Adipocyte (in vitro differentiated cells): Measurements from ENCODE around the gene STK33.

Experiments
- DNase-seq: peaks from one replicate; pipeline ENCODE4 v3.0.0-alpha.2; 2015; ENCODE audit warnings: low read depth
- H3K27me3 ChIP-seq: replicated peaks from 2 replicates; pipeline ENCODE4 v1.7.0; 2013; ENCODE audit warnings: mild to moderate bottlenecking, low read length, moderate library complexity; ENCODE audit not compliant: control insufficient read depth, insufficient read depth
- H3K36me3 ChIP-seq: 2 replicates; pipeline ENCODE4 v1.7.0; 2013; ENCODE audit warnings: low read length, mild to moderate bottlenecking, moderate library complexity; ENCODE audit not compliant: control insufficient read depth, insufficient read depth, severe bottlenecking
- H3K4me1 ChIP-seq: 2 replicates; pipeline ENCODE4 v1.7.0; 2013; ENCODE audit warnings: mild to moderate bottlenecking, low read length, moderate library complexity; ENCODE audit not compliant: control insufficient read depth, insufficient read depth
- H3K4me3 ChIP-seq: 2 replicates; pipeline ENCODE4 v1.7.0; 2013; ENCODE audit warnings: mild to moderate bottlenecking, low read length, moderate library complexity
- H3K9ac ChIP-seq: 2 replicates; pipeline ENCODE4 v1.7.0; 2013; ENCODE audit warnings: mild to moderate bottlenecking, low read length, moderate library complexity
- H3K9me3 ChIP-seq: 2 replicates; pipeline ENCODE4 v1.7.0; 2013; ENCODE audit warnings: mild to moderate bottlenecking, low read length, moderate library complexity; ENCODE audit not compliant: control insufficient read depth

Gene STK33

GRCh38 chr11:8573777-8574176, 20.3 kb downstream of the STK33 start:
- Histone ChIP-seq H3K9ac (no peak overlapping the region), H3K9me3 (no peaks in the 10 kb centered on the region), H3K27me3 (no peaks in the 10 kb centered on the region), H3K4me3 (no peak overlapping the region), H3K4me1 (peaks cover 3% of the 10 kb centered on the region), H3K36me3 (no peaks in the 10 kb centered on the region)
- no peak for DNase-seq

GRCh38 chr11:8567602-8568198, 26.3 kb downstream of the STK33 start:
- H3K27me3 ChIP-seq: peaks cover 16% of the 10 kb centered on the region
- peak; percentile 31 for DNase-seq
- H3K4me3 ChIP-seq: no peak overlapping the region
- peaks cover 5% of the 10 kb centered on the region for H3K4me1 ChIP-seq
- H3K36me3 ChIP-seq: no peaks in the 10 kb centered on the region
- no peak overlapping the region for H3K9ac ChIP-seq
- no peaks in the 10 kb centered on the region for H3K9me3 ChIP-seq

- Histone ChIP-seq H3K27me3 (peaks cover 22% of the 10 kb centered on the region), H3K9ac (no peak overlapping the region), H3K4me1 (peaks cover 5% of the 10 kb centered on the region), H3K9me3 (peaks cover 6% of the 10 kb centered on the region), H3K4me3 (no peak overlapping the region), H3K36me3 (no peaks in the 10 kb centered on the region)
- DNase-seq: peak; percentile 87
Observed at GRCh38 chr11:8566613-8567210, 27.3 kb downstream of the STK33 start.

GRCh38 chr11:8564526-8564925, 29.5 kb downstream of the STK33 start:
- Histone ChIP-seq H3K9me3 (peaks cover 17% of the 10 kb centered on the region), H3K4me3 (no peak overlapping the region), H3K9ac (no peak overlapping the region), H3K27me3 (peaks cover 22% of the 10 kb centered on the region), H3K36me3 (no peaks in the 10 kb centered on the region), H3K4me1 (peaks cover 5% of the 10 kb centered on the region)
- no peak for DNase-seq

DNA sequence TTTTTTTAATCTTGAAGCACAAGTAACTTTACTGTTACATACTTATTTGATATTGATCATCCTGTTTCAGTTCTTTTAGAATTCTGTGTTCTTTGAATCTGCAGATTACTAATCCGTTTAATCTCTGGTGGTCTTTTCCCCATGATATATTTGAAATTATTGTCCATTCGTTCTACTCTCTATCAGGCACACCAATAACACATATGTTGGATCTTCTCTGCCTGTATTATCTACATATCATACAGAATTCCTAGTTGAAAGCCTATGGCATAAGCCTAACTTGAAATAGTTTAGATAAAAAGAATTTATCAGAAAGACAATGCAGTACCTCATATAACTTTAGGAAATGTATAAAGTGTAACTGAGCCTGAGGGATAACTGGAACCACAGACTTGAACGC, 32.6 kb downstream of the STK33 start:
- H3K36me3 ChIP-seq: no peaks in the 10 kb centered on the region
- peaks cover 26% of the 10 kb centered on the region for H3K27me3 ChIP-seq
- DNase-seq: no peak
- H3K9me3 ChIP-seq: peaks cover 17% of the 10 kb centered on the region
- no peaks in the 10 kb centered on the region for H3K4me1 ChIP-seq
- H3K4me3 ChIP-seq: no peak overlapping the region
- H3K9ac ChIP-seq: no peak overlapping the region

DNA sequence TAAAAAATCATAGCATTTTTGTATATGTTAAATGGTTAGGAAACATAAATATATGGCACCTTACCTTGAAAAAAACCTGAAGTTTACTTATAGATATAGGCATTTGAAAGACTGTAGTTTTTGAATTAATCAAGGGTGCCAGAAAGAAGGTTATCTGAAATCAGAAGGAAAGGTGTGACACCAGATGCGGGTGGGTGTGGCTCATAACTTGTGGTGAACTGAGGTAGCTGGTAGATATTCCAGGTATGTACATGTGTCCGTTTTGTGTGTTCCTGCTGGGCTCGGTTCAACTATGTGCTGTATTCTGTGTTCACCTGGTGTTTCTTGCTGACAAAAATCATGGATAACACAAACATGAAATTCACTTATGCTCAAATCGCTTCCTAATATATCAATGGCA, 35.6 kb downstream of the STK33 start:
- H3K36me3 ChIP-seq: no peaks in the 10 kb centered on the region
- H3K4me3 ChIP-seq: no peak overlapping the region
- no peak for DNase-seq
- no peak overlapping the region for H3K9ac ChIP-seq
- H3K4me1 ChIP-seq: no peaks in the 10 kb centered on the region
- peaks cover 18% of the 10 kb centered on the region for H3K27me3 ChIP-seq
- peaks cover 17% of the 10 kb centered on the region for H3K9me3 ChIP-seq

DNA sequence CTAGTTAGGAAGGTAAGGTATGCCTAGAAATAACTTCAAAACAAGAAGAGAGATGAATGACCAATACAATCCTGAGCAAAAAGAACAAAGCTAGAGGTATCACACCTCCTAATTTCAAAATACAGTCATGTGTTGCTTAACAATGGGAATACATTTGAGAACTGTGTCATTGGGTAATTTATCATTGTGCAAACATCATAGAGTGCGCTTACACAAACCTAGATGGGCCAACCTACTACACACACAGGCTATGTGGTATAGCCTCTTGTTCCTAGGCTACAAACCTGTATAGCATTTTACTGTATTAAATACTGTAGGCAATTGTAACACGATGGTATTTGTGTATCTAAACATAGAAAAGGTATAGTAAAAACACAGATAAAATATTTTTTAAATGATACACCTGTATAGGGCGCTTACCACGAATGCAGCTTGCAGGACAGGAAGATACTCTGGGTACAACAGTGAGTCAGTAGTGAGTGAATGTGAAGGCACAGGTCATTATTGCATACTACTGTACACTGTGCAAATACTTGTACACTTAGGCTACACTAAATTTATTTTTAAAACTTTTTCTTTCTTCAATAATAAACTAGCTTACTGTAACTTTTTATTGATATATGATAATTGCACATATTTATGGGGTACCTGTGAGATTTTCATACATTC, 48.2 kb downstream of the STK33 start:
- no peak for DNase-seq
- peaks cover 2% of the 10 kb centered on the region for H3K27me3 ChIP-seq

DNA sequence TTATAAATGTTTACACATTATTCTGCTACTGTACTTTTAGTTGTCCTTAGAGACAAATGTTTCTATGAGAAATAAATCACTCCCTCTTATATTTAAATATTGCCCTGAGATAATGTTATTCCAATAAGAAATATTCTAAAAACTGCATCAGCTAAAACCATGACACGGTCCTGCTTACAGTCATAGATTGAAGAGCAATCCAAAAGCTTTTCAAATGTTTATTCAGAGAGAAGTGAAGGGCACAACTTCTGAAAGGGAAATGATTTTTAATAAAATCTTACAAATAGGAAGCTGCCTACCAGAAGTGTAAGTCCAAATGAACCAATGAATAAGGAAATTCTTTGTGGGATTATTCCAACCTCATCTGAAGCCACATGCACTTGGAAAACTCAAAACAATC, 49.2 kb downstream of the STK33 start:
- no peak for DNase-seq
- H3K27me3 ChIP-seq: no peaks in the 10 kb centered on the region
- H3K4me3 ChIP-seq: no peak overlapping the region
- H3K4me1 ChIP-seq: no peaks in the 10 kb centered on the region
- H3K9me3 ChIP-seq: peaks cover 11% of the 10 kb centered on the region
- no peaks in the 10 kb centered on the region for H3K36me3 ChIP-seq
- H3K9ac ChIP-seq: no peak overlapping the region

More for the DNA sequence above, 48.2 kb downstream of the STK33 start:
- peaks cover 11% of the 10 kb centered on the region for H3K9me3 ChIP-seq
- no peaks in the 10 kb centered on the region for H3K36me3 ChIP-seq
- no peaks in the 10 kb centered on the region for H3K4me1 ChIP-seq
- no peak overlapping the region for H3K9ac ChIP-seq
- H3K4me3 ChIP-seq: no peak overlapping the region

DNA sequence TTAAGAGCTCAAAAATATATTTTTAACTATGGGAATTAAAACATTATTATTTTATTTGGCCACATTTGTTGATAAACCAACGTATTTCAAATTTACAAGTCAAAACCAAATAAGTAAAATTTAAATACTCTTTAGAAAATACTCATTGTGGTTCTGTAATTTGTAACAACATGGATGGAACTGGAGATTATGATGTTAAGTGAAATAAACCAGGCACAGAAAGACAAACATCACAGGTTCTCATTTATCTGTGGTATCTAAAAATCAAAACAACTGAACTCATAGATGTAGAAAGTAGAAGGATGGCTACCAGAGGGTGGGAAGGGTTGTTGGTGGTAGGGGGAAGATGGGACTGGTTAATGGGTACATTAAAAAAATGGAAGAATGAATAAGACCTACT, 50.8 kb downstream of the STK33 start:
- H3K4me3 ChIP-seq: no peak overlapping the region
- H3K36me3 ChIP-seq: no peaks in the 10 kb centered on the region
- H3K27me3 ChIP-seq: no peaks in the 10 kb centered on the region
- H3K9ac ChIP-seq: no peak overlapping the region
- H3K4me1 ChIP-seq: no peaks in the 10 kb centered on the region
- DNase-seq: no peak
- peaks cover 2% of the 10 kb centered on the region for H3K9me3 ChIP-seq

- Histone ChIP-seq H3K27me3 (no peaks in the 10 kb centered on the region), H3K9me3 (no peaks in the 10 kb centered on the region), H3K4me1 (no peaks in the 10 kb centered on the region), H3K36me3 (no peaks in the 10 kb centered on the region), H3K4me3 (no peak overlapping the region), H3K9ac (no peak overlapping the region)
- no peak for DNase-seq
Observed at GRCh38 chr11:8541448-8541847, 52.6 kb downstream of the STK33 start.

DNA sequence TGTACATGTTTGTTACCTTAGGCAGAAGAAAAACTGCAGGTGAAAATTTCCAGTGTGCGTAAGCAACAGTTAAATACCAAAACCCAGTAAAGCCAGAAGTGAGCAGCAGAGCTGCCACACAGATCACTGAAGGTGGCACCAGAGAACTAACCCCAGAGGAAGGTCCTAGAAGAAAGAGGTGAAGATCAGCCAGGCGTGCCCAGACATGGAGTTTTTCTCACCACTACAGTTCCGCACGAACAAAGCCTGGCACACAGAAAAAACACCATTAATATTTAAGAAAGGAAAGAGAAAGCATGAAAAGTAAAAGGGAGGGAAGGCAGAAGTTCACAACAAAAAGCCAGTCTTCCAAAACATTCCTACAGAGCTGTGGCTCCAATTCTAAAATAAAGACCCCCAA, 60.7 kb downstream of the STK33 start:
- H3K9me3 ChIP-seq: no peaks in the 10 kb centered on the region
- H3K4me3 ChIP-seq: no peak overlapping the region
- H3K36me3 ChIP-seq: no peaks in the 10 kb centered on the region
- no peaks in the 10 kb centered on the region for H3K4me1 ChIP-seq
- H3K9ac ChIP-seq: no peak overlapping the region
- DNase-seq: no peak
- H3K27me3 ChIP-seq: peaks cover 3% of the 10 kb centered on the region
